ENCODE data around the gene C19orf25.
A peak's percentile ranks its signal among the peaks of the same experiment; 100 is the strongest.

The C19orf25 gene

GRCh38 chr19:1467490-1468273 is 11.3 kb downstream of the C19orf25 start:
- H3K4me3 ChIP-seq (ENCODE audit: low read depth, low read length), result no peak overlapping the region
- TF ChIP-seq POLR2A (IDR thresholded peaks at IDR 0.05; ENCODE audit: extremely low read depth, insufficient read length) (no peak), MAX (IDR thresholded peaks at IDR 0.05; ENCODE audit: low read depth, low read length) (no peak), MYC (IDR thresholded peaks at IDR 0.05; ENCODE audit: low read depth, low read length) (no peak)
- TF ChIP-seq, protein P1, sequence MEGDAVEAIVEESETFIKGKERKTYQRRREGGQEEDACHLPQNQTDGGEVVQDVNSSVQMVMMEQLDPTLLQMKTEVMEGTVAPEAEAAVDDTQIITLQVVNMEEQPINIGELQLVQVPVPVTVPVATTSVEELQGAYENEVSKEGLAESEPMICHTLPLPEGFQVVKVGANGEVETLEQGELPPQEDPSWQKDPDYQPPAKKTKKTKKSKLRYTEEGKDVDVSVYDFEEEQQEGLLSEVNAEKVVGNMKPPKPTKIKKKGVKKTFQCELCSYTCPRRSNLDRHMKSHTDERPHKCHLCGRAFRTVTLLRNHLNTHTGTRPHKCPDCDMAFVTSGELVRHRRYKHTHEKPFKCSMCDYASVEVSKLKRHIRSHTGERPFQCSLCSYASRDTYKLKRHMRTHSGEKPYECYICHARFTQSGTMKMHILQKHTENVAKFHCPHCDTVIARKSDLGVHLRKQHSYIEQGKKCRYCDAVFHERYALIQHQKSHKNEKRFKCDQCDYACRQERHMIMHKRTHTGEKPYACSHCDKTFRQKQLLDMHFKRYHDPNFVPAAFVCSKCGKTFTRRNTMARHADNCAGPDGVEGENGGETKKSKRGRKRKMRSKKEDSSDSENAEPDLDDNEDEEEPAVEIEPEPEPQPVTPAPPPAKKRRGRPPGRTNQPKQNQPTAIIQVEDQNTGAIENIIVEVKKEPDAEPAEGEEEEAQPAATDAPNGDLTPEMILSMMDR (IDR thresholded peaks at IDR 0.05; ENCODE audit: low read depth, low read length), result no peak
- no peak for DNase-seq (ENCODE audit: low read depth)

GRCh38 chr19:1467215-1467489 is 11.9 kb downstream of the C19orf25 start:
- TF ChIP-seq, protein P1 (IDR thresholded peaks at IDR 0.05; ENCODE audit: low read depth, low read length), result no peak
- TF ChIP-seq MYC (IDR thresholded peaks at IDR 0.05; ENCODE audit: low read depth, low read length) (no peak), MAX (IDR thresholded peaks at IDR 0.05; ENCODE audit: low read depth, low read length) (no peak), POLR2A (IDR thresholded peaks at IDR 0.05; ENCODE audit: extremely low read depth, insufficient read length) (no peak)
- no peak overlapping the region for H3K4me3 ChIP-seq (ENCODE audit: low read depth, low read length)
- DNase-seq (ENCODE audit: low read depth), result no peak

GRCh38 chr19:1466461-1467214 is 12.4 kb downstream of the C19orf25 start:
- H3K4me3 ChIP-seq (ENCODE audit: low read depth, low read length), result no peak overlapping the region
- DNase-seq (ENCODE audit: low read depth), result no peak
- TF ChIP-seq, protein P1 (IDR thresholded peaks at IDR 0.05; ENCODE audit: low read depth, low read length), result no peak
- TF ChIP-seq POLR2A (IDR thresholded peaks at IDR 0.05; ENCODE audit: extremely low read depth, insufficient read length) (no peak), MAX (IDR thresholded peaks at IDR 0.05; ENCODE audit: low read depth, low read length) (no peak), MYC (IDR thresholded peaks at IDR 0.05; ENCODE audit: low read depth, low read length) (no peak)

DNA sequence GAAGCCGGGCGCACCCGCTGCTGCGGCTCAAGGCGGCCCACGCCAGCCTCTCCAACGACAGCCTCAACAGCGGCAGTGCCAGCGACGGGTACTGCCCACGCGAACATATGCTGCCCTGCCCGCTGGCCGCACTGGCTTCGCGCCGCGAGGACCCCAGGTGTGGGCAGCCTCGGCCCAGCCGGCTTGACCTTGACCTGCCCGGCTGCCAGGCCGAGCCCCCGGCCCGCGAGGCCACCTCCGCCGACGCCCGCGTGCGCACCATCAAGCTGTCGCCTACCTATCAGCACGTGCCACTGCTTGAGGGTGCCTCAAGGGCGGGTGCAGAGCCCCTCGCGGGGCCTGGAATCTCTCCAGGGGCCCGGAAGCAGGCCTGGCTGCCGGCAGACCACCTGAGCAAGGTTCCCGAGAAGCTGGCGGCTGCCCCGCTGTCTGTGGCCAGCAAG is 13.0 kb downstream of the C19orf25 start:
- DNase-seq (ENCODE audit: low read depth), result no peak
- no peak for TF ChIP-seq MYC (IDR thresholded peaks at IDR 0.05; ENCODE audit: low read depth, low read length)
- TF ChIP-seq, protein P1 (IDR thresholded peaks at IDR 0.05; ENCODE audit: low read depth, low read length), result no peak
- no peak for TF ChIP-seq MAX (IDR thresholded peaks at IDR 0.05; ENCODE audit: low read depth, low read length)
- TF ChIP-seq POLR2A (IDR thresholded peaks at IDR 0.05; ENCODE audit: extremely low read depth, insufficient read length), result no peak
- no peak overlapping the region for H3K4me3 ChIP-seq (ENCODE audit: low read depth, low read length)

DNA sequence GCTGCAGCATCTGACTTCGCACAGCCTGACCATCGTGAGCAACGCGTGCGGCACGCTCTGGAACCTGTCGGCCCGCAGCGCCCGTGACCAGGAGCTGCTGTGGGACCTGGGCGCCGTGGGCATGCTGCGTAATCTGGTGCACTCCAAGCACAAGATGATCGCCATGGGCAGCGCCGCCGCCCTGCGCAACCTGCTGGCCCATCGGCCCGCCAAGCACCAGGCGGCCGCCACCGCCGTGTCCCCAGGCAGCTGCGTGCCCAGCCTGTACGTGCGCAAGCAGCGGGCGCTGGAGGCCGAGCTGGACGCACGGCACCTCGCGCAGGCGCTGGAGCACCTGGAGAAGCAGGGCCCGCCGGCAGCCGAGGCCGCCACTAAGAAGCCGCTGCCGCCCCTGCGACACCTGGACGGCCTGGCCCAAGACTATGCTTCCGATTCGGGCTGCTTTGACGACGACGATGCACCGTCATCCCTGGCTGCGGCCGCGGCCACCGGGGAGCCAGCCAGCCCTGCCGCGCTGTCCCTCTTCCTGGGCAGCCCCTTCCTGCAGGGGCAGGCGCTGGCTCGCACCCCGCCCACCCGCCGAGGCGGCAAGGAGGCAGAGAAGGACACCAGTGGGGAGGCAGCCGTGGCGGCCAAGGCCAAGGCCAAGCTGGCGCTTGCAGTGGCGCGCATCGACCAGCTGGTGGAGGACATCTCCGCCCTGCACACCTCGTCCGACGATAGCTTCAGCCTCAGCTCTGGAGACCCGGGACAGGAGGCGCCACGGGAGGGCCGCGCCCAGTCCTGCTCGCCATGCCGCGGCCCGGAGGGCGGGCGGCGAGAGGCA is 13.6 kb downstream of the C19orf25 start:
- H3K4me3 ChIP-seq (ENCODE audit: low read depth, low read length), result no peak overlapping the region
- TF ChIP-seq POLR2A (IDR thresholded peaks at IDR 0.05; ENCODE audit: extremely low read depth, insufficient read length) (no peak), MYC (IDR thresholded peaks at IDR 0.05; ENCODE audit: low read depth, low read length) (no peak), MAX (IDR thresholded peaks at IDR 0.05; ENCODE audit: low read depth, low read length) (no peak)
- TF ChIP-seq, protein P1 (IDR thresholded peaks at IDR 0.05; ENCODE audit: low read depth, low read length), result peak; percentile 33
- DNase-seq (ENCODE audit: low read depth), result peak; percentile 61

Measured in NB4 (cell line).